Measurements from ENCODE around the gene CALCOCO1.
A peak's percentile ranks its signal among the peaks of the same experiment; 100 is the strongest.

The CALCOCO1 gene

GRCh38 chr12:53752192-53752601 lies 24.9 kb upstream of the CALCOCO1 start:
- DNase-seq (ENCODE audit: low spot score), result no peak

DNA sequence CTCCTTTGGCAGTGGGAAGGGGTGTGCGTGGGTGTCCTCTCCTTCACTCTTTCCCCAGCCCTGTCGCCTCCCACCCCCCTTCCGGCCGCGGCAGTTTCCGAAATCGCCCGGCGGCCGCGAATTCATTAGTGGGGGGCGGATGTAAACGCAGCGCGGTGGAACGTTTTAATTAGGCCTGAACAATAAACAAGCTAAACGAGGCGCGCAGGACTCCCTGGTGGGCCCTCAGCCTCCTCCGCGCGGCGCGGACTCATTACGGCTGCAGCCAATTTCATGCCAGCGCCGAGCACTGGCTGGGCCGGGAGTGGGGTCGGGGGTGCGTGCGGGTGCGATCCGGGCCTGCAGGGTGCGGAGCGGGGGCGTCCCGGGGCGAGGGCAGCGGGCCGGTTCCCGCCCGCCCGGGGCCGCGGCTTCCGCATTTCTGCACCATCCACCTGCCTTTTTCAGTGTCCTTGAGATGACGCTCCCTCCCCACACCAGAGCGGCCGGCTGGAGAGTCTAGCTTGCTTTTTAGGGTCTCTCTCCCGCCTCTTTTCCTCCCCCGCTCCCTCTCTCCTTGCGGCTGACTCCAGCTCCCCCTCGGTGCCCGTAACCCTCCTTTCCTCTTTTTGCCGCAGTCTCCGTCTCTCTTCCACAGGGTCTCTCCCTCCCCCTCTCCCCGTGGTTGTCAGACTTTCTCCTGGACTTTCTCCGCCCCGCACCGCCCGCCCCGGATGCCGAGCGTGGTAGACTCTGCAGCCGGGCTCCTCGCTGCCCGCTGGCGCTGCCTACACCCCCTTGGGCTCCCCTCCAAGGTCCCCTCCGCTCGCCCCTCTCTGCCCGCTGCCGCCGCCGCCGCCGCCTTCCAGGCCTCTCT lies 24.3 kb upstream of the CALCOCO1 start, which contains the start of gene CISTR:
CISTR (minus strand) TSS at position 644 of the 856 bp plus-strand sequence.
- DNase-seq (ENCODE audit: low spot score), result peak; percentile 49

DNA sequence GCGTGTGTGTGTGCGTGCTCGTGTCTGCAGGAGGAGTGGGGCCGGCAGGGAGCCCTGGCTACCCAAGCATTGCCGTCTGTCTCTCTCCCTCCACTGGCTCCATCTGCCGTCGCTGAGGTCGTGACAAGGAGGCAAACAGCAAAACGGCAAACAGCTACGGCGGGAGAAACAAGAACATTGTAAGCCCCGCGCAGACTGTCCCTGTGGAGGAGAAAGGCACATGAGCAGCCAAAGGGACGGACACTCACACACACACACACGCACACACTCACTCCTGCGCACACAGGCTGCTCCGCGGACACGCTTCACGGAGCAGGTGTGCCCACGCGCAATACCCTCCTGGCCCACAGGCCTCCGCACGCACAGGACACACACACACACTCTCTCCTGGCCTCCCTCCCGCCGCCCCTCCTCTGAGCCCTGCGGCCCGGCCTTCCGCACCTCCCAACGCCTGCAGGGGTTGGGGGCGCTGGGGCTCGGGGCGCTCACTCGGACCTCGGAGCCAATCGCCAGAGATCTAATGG lies 23.6 kb upstream of the CALCOCO1 start:
- DNase-seq (ENCODE audit: low spot score), result no peak

DNA sequence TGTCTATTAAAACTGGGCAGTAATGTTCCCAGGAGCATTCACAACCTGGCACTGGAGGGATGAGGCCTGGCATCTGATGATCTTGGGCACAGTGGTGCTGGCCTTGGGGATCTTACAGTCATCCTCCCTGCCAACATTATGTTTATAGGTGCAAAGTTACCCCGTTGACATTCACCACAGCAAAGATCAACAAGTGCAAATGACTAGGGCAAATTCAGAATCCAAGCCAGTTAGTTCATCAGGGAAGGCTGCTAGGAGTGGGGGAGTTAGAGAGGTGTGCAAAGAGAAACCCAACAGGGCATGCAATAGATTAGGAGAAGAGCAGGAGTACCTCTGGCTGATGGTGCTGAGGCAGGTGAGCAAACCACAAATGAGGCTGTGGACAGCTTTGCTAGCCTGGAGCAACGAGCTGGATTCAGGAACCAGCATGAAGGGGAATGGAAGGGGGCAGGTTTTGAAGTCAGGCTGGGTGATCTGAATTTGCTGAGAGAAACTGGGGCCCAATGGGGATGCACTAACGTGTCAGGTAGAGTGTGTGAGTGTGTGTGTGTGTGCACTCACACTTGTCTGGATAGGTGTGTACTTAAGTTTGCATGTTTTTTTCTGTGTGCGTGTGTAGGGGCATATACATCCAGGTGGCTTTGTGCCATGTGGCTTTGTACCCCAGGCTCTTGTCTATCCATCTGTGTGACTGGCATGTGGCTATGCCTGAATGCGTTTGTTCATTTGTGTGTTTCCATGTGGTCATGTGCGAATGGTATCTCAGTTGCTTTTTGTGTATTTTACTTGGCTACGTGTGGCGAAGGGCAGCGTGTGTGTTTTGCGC lies 22.9 kb upstream of the CALCOCO1 start:
- DNase-seq (ENCODE audit: low spot score), result no peak

DNA sequence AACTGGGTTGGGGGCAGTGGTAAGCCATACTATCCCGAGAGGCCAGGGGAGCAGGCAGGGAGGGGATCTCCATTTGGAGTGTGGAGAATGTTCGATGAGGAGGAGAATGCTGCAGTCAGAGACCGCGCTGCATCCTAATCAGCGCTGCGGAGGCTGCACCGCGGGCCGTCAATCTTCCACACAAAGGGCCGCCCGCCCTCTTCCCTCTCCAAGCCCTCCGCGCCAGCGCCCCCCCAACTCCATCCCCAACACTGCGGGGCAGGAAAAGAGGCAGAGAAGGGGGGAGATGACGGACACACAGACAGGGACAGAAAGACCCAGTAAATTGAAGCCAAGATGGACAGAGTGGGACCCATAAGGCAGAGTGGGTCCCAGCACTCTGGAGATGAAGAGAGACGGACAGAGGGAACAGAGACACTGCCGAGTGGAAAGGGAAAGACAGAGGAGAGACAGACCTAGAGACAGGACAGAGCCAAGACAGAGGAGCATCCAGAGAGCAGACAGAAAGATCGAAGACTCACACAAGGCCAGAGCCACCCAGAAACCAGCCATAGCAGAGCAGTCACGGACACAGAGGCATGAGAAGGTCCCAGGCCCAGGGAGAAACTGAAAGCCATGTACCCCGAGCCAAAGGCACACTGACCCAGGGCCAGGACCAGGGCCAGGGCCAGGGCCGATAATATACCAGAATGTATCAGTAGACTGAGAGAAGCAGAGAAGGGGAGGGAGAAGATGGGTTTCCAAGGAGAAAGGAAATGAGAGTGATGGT lies 21.0 kb upstream of the CALCOCO1 start:
- no peak for DNase-seq (ENCODE audit: low spot score)

DNA sequence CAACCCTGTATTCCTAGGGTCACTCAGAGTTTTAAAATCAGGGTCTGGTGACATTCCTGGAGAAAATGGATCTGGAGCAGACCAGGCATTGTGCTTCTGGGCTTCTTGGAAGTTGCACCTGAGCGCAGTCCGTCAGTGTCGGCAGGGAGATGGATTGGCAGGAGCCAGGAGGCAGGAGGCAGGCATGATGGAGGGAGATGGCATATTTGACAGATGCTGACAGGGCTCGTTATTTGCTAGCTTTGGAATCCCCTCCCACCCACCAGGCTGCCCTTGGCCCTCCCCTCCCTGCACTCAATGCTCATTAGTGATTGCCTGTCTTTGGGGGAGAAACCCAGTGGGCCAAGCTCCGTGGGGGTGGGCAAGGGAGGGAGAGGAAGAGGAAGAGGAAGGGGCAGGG lies 19.8 kb upstream of the CALCOCO1 start:
- DNase-seq (ENCODE audit: low spot score), result no peak

GRCh38 chr12:53746592-53747092 lies 19.4 kb upstream of the CALCOCO1 start:
- peak; percentile 90 for DNase-seq (ENCODE audit: low spot score)

DNA sequence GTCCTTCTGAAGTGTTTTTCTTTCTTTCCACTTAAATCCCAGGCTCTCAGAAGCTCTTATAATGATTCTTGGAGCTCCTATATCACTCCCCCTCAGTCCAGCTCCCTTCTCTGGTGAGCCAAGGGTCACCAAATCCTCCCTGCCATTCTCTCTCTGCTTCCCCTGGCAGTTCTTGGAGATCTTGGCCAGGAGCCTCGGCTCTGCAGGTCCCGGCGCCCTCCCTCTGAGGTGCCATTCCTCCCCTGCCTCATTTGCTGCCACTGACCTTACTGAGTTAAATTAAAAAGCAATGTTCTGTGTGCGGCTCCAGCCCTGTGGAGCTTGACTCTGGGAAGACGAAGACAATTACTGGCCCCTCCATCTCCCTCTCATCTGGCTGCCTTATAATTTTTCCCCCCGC lies 17.5 kb upstream of the CALCOCO1 start:
- DNase-seq (ENCODE audit: low spot score), result no peak

GRCh38 chr12:53744130-53744441 lies 16.8 kb upstream of the CALCOCO1 start:
- no peak for DNase-seq (ENCODE audit: low spot score)

DNA sequence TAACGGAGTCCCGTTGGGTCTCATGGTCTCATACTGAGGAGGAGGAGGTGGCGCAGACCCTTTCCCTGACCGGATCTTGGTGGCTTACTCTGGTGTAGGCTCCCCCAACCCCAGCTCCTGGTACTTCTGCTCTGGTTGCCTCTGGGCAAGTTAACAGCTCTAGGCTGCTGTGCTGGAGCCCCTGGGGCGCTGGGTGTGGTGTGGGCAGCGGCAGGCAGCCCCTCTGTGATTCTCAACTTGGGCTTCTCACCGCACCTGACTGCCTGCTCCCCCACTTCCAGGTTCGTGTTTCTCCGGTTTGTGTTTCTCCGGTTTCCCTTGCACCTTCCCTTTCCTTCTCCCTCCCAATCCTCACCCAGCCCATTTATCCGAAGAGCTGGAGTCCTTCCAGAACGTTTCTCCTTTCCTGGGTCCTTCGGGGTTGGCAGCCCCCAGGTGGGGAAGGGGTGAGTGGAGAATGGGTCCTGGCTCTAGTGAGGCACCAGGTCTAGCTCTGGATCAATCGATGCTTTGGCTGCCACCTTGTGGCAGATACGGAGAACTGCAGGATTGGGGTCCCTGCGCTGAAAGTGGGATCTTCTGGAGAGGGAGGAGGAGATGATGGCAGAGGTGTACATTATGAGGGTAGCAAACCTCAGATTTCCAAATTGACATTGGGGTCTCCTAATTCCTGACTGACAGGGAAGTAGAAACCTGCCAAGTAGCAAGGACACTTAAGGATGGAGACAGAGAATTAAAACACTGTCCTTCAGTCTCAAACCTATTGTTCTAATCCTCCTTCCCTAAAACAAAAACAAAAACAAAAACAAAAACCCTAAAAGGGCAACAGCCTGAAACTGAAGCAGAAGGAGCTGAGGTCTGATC lies 16.2 kb upstream of the CALCOCO1 start:
- peak; percentile 86 for DNase-seq (ENCODE audit: low spot score)

DNA sequence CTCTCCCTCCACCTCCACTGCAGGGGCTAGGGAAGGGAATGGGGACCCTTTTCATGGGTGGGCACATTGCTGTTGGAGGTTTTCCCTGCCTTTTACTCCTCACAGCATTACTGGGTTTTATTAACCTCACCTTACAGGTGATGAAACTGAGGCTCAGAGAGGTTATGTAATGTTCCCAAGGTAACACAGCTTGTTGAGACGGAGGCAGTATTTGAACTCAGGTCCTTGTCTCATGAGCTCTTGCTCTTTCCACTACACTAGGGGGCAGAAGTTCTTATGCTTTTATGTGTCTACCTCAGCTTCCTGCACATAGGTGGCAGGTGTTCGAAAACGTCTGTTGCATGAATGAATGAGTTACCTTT lies 12.9 kb upstream of the CALCOCO1 start:
- no peak for DNase-seq (ENCODE audit: low spot score)

GRCh38 chr12:53739214-53740129 lies 12.2 kb upstream of the CALCOCO1 start:
- DNase-seq (ENCODE audit: low spot score), result no peak

GRCh38 chr12:53738406-53739213 lies 11.4 kb upstream of the CALCOCO1 start:
- DNase-seq (ENCODE audit: low spot score), result peak; percentile 88

- DNase-seq (ENCODE audit: low spot score), result no peak
These were observed 10.7 kb upstream of the CALCOCO1 start for GRCh38 chr12:53737951-53738405.

GRCh38 chr12:53737093-53737808 lies 10.0 kb upstream of the CALCOCO1 start:
- DNase-seq (ENCODE audit: low spot score), result no peak

DNA sequence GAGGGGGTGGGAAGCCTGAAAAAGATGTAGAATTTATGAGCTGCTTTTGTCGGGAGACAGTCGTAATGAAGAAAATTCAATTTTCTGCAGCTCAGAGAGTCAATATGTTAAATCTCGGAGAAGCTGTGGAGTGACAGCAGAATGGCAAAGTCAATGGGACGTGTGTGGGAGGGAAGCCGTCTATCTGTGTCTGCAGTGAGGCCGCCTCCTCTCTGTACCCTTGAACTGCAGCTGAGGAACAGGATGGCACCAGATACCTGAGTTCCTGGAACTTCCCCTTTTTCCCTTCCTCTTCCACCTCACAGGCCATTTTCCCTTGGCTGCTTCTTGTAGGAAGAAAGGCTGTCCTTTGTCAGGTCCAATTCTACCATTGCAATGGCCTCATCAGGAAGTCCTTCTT lies 9.3 kb upstream of the CALCOCO1 start:
- DNase-seq (ENCODE audit: low spot score), result no peak

DNA sequence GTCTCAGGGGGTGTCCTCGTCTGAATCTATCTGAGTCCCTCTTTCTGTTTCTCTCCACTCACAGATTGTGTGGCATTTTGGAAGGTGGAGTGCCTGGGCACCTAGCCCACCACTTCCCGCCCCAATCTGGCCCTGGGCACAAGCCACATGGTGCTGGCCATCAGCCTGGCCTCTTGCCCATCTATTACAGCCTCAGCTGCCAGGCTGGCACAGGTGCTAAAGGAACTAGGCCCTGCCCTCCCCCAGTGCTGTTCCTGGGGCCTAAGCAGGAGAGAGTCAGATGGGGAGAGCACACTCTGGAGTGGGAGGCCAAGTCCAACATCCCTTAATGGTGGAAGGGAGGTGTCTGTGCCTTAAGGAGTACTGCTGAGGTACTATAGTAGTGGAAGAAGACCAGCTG lies 8.3 kb upstream of the CALCOCO1 start:
- no peak for DNase-seq (ENCODE audit: low spot score)

DNA sequence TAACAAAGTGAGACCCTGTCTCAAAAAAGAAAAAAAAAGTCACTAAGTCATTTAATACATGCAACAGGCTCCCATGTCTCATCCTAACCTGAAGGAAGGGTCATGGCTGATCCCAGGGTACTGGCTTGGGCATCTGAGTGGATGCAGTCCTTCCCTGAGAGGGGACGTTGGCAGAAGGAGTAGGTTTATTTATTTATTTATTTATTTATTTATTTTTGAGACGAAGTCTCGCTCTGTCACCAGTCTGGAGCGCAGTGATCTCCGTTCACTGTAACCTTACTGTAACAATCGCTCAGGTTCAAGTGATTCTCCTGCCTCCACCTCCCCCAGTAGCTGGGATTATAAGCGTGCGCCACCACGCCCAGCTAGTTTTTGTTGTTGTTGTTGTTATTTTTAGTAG lies 7.2 kb upstream of the CALCOCO1 start:
- no peak for DNase-seq (ENCODE audit: low spot score)

All from iPS-NIHi11 (cell line).